ENCODE measurements around the gene COL9A1. TPM values are rescaled to one million over a fixed set of nuclear protein-coding genes. Genes with fewer than 3 reads are reported as not detected.

Gene COL9A1
- total RNA-seq (1 to 10 TPM in 1 of 2 donors, not detected in 1; 1.7 TPM), polyA plus RNA-seq (under 1 TPM; 0.02 to 0.06 TPM)
- long read RNA-seq, donor 1: 0 reads
- long read RNA-seq, donor 2: 0 reads
- long read RNA-seq, donor 3: 0 reads
- long read RNA-seq, donor 4, partial matches to known transcripts: 0 of 1 reads
- long read RNA-seq, donor 4, other reads (novel, unspliced or antisense): 0 of 1 reads
- long read RNA-seq, donor 5, partial matches to known transcripts: 0 of 1 reads
- long read RNA-seq, donor 5, other reads (novel, unspliced or antisense): 0 of 1 reads

- no peak for TF ChIP-seq CTCF (IDR thresholded peaks at IDR 0.05; ENCODE audit: control extremely low read depth, extremely low read depth)
- H3K9ac ChIP-seq (ENCODE audit: insufficient read depth in 1 of 2, low read length in 2 of 2): no peak within 1 kb of the TSS
- H3K4me1 ChIP-seq (ENCODE audit: control insufficient read depth in 5 of 5, insufficient read depth in 5 of 5, low read length in 5 of 5): no peaks in the 10 kb centered on the region
- no peaks in the 10 kb centered on the region for H3K9me3 ChIP-seq (ENCODE audit: control insufficient read depth in 4 of 4, insufficient read depth in 3 of 4, low read length in 3 of 4)
- H3K36me3 ChIP-seq (ENCODE audit: control insufficient read depth in 4 of 4, insufficient read depth in 4 of 4, low read length in 4 of 4): no peaks in the 10 kb centered on the region
- DNase-seq (no peak), ATAC-seq (ENCODE audit: insufficient read depth, low FRiP score) (no peak)
- no peak within 1 kb of the TSS for H3K27ac ChIP-seq (ENCODE audit: low read depth in 1 of 2, low read length in 1 of 2)
- 73 to 76% methylated on average over 5 of the region's 5 CpGs for WGBS, 2 donors
- no peak within 1 kb of the TSS for H3K4me3 ChIP-seq
- H3K27me3 ChIP-seq (ENCODE audit: control insufficient read depth in 3 of 3, insufficient read depth in 3 of 3, low read length in 2 of 3): peaks cover 0 to 51% (median 40%) of the 10 kb centered on the region in 3 donors
Measured at GRCh38 chr6:70303034-70303525, at the start of gene COL9A1. Gene COL9A1 (minus strand): TSS chr6:70303084. CDS start chr6:70302924, 160 bp downstream.

GRCh38 chr6:70351461-70351860 lies 48.6 kb upstream of the COL9A1 start:
- H3K27ac ChIP-seq (ENCODE audit: low read depth in 1 of 2, low read length in 1 of 2): no peak overlapping the region
- no peak overlapping the region for H3K9ac ChIP-seq (ENCODE audit: insufficient read depth in 1 of 2, low read length in 2 of 2)
- no peaks in the 10 kb centered on the region for H3K36me3 ChIP-seq (ENCODE audit: control insufficient read depth in 4 of 4, insufficient read depth in 4 of 4, low read length in 4 of 4)
- H3K9me3 ChIP-seq (ENCODE audit: control insufficient read depth in 4 of 4, insufficient read depth in 3 of 4, low read length in 3 of 4): no peaks in the 10 kb centered on the region
- H3K27me3 ChIP-seq (ENCODE audit: control insufficient read depth in 3 of 3, insufficient read depth in 3 of 3, low read length in 2 of 3): no peaks in the 10 kb centered on the region
- DNase-seq: no peak
- no peak for ATAC-seq (ENCODE audit: insufficient read depth, low FRiP score)
- 70 to 74% methylated on average over 4 of the region's 4 CpGs for WGBS, 2 donors
- no peak for TF ChIP-seq CTCF (IDR thresholded peaks at IDR 0.05; ENCODE audit: control extremely low read depth, extremely low read depth)
- no peaks in the 10 kb centered on the region for H3K4me1 ChIP-seq (ENCODE audit: control insufficient read depth in 5 of 5, insufficient read depth in 5 of 5, low read length in 5 of 5)
- H3K4me3 ChIP-seq: no peak overlapping the region

GRCh38 chr6:70345619-70346018 lies 42.7 kb upstream of the COL9A1 start:
- WGBS, 2 donors: 78 to 95% methylated on average over 1 of the region's 1 CpG

More at GRCh38 chr6:70345619-70346018, 42.7 kb upstream of the COL9A1 start:
- peaks cover 0 to 2% (median 0%) of the 10 kb centered on the region in 4 donors for H3K9me3 ChIP-seq (ENCODE audit: control insufficient read depth in 4 of 4, insufficient read depth in 3 of 4, low read length in 3 of 4)
- no peak overlapping the region for H3K9ac ChIP-seq (ENCODE audit: insufficient read depth in 1 of 2, low read length in 2 of 2)
- DNase-seq: no peak
- no peak overlapping the region for H3K4me3 ChIP-seq
- ATAC-seq (ENCODE audit: insufficient read depth, low FRiP score): no peak
- no peak for TF ChIP-seq CTCF (IDR thresholded peaks at IDR 0.05; ENCODE audit: control extremely low read depth, extremely low read depth)
- no peak overlapping the region for H3K27ac ChIP-seq (ENCODE audit: low read depth in 1 of 2, low read length in 1 of 2)
- H3K27me3 ChIP-seq (ENCODE audit: control insufficient read depth in 3 of 3, insufficient read depth in 3 of 3, low read length in 2 of 3): no peaks in the 10 kb centered on the region
- no peaks in the 10 kb centered on the region for H3K36me3 ChIP-seq (ENCODE audit: control insufficient read depth in 4 of 4, insufficient read depth in 4 of 4, low read length in 4 of 4)
- no peaks in the 10 kb centered on the region for H3K4me1 ChIP-seq (ENCODE audit: control insufficient read depth in 5 of 5, insufficient read depth in 5 of 5, low read length in 5 of 5)

Measured in lung (tissue), 16 donors.